Liver (tissue), 9 donors: Measurements from ENCODE around the gene SPAG9. TPM values are rescaled to one million over a fixed set of nuclear protein-coding genes. Genes with fewer than 3 reads are reported as not detected.

Experiments used
- DNase-seq: peaks from one replicate; pipeline ENCODE4 v3.0.0-alpha.2; 2017; ENCODE audit warnings: low spot score
- H3K27ac ChIP-seq, 2 donors: one replicate each; pipeline ENCODE4 v1.7.0; 2013; ENCODE audit warnings: inconsistent platforms in 2 of 2, low read length in 2 of 2, control low read depth in 1 of 2, low read depth in 1 of 2, mild to moderate bottlenecking in 1 of 2
- H3K27me3 ChIP-seq, 4 donors: one replicate each; pipeline versions ENCODE4 v1.6.1 to v1.7.0; 2013; ENCODE audit warnings: low read length in 3 of 4, inconsistent platforms in 1 of 4, mild to moderate bottlenecking in 1 of 4, moderate library complexity in 1 of 4; ENCODE audit not compliant: control insufficient read depth in 4 of 4, insufficient read depth in 4 of 4
- H3K36me3 ChIP-seq, 4 donors: one replicate each; pipeline versions ENCODE4 v1.6.1 to v1.7.0; 2013; ENCODE audit warnings: low read length in 3 of 4, mild to moderate bottlenecking in 3 of 4, low read depth in 1 of 4, moderate library complexity in 1 of 4; ENCODE audit not compliant: control insufficient read depth in 4 of 4, insufficient read depth in 3 of 4
- H3K4me1 ChIP-seq, 4 donors: one replicate each; pipeline versions ENCODE4 v1.6.1 to v1.7.0; 2013; ENCODE audit warnings: low read length in 3 of 4, mild to moderate bottlenecking in 3 of 4, moderate library complexity in 1 of 4; ENCODE audit not compliant: control insufficient read depth in 4 of 4, insufficient read depth in 4 of 4
- H3K4me3 ChIP-seq, 3 donors: one replicate each; pipeline versions ENCODE4 v1.6.1 to v1.7.0; 2013; ENCODE audit warnings: low read length in 3 of 3, control low read depth in 1 of 3, low read depth in 1 of 3, mild to moderate bottlenecking in 1 of 3
- H3K9ac ChIP-seq, 2 donors: one replicate each; pipeline ENCODE4 v1.7.0; 2013; ENCODE audit warnings: low read length in 2 of 2, mild to moderate bottlenecking in 2 of 2, moderate library complexity in 2 of 2, control low read depth in 1 of 2, low read depth in 1 of 2
- H3K9me3 ChIP-seq, 4 donors: one replicate each; pipeline versions ENCODE4 v1.6.1 to v1.7.0; 2013; ENCODE audit warnings: low read length in 3 of 4; ENCODE audit not compliant: control insufficient read depth in 4 of 4
- CTCF ChIP-seq: fragments of 150-350 bp; IDR thresholded peaks from 2 replicates; pipeline ENCODE4 v1.5.1; 2017; ENCODE audit warnings: improper control_type of control experiment, low read depth, low read length; ENCODE audit not compliant: missing input control
- EGR1 ChIP-seq, 2 donors: IDR thresholded peaks; 2 replicates each; pipeline ENCODE4 v1.6.1; 2016 to 2018; ENCODE audit warnings: antibody characterized with exemption in 2 of 2, low read depth in 2 of 2
- FOXA1 ChIP-seq: IDR thresholded peaks from 2 replicates; pipeline ENCODE4 v1.6.1; 2016; ENCODE audit warnings: antibody characterized with exemption
- FOXA2 ChIP-seq: IDR thresholded peaks from 2 replicates; pipeline ENCODE4 v1.6.1; 2016; ENCODE audit warnings: antibody characterized with exemption
- GABPA ChIP-seq, 2 donors: IDR thresholded peaks in 1 of 2; conservative IDR thresholded peaks in 1 of 2; 2 replicates each; pipeline ENCODE4 v1.6.1; 2016; ENCODE audit warnings: antibody characterized with exemption in 2 of 2, mild to moderate bottlenecking in 1 of 2, moderate library complexity in 1 of 2
- HNF4A ChIP-seq, 2 donors: conservative IDR thresholded peaks; 2 replicates each; pipeline ENCODE4 v1.6.1; 2016; ENCODE audit warnings: antibody characterized with exemption in 2 of 2, mild to moderate bottlenecking in 2 of 2
- HNF4G ChIP-seq: IDR thresholded peaks from 2 replicates; pipeline ENCODE4 v1.6.1; 2016; ENCODE audit warnings: antibody characterized with exemption
- JUND ChIP-seq, 2 donors: IDR thresholded peaks; 2 replicates each; pipeline ENCODE4 v1.6.1; 2016; ENCODE audit warnings: antibody characterized with exemption in 2 of 2
- MAX ChIP-seq: IDR thresholded peaks from 2 replicates; pipeline ENCODE4 v1.6.1; 2016; ENCODE audit warnings: antibody characterized with exemption
- NR2F2 ChIP-seq: IDR thresholded peaks from 2 replicates; pipeline ENCODE4 v1.6.1; 2016; ENCODE audit warnings: antibody characterized with exemption
- RAD21 ChIP-seq, 2 donors: IDR thresholded peaks; 2 replicates each; pipeline ENCODE4 v1.6.1; 2016; ENCODE audit warnings: antibody characterized with exemption in 2 of 2, mild to moderate bottlenecking in 2 of 2
- REST ChIP-seq: IDR thresholded peaks from 2 replicates; pipeline ENCODE4 v1.6.1; 2016; ENCODE audit warnings: antibody characterized with exemption, mild to moderate bottlenecking
- RXRA ChIP-seq, 2 donors: IDR thresholded peaks; 2 replicates each; pipeline ENCODE4 v1.6.1; 2017 to 2018; ENCODE audit warnings: antibody characterized with exemption in 2 of 2, mild to moderate bottlenecking in 1 of 2
- SP1 ChIP-seq: IDR thresholded peaks from 2 replicates; pipeline ENCODE4 v1.6.1; 2018; ENCODE audit warnings: antibody characterized with exemption, mild to moderate bottlenecking
- TAF1 ChIP-seq: conservative IDR thresholded peaks from 2 replicates; pipeline ENCODE4 v1.6.1; 2016; ENCODE audit warnings: antibody characterized with exemption, mild to moderate bottlenecking
- YY1 ChIP-seq: IDR thresholded peaks from 2 replicates; pipeline ENCODE4 v1.6.1; 2016; ENCODE audit warnings: antibody characterized with exemption, mild to moderate bottlenecking
- ZBTB33 ChIP-seq: IDR thresholded peaks from 2 replicates; pipeline ENCODE4 v1.6.1; 2016; ENCODE audit warnings: antibody characterized with exemption
- whole genome bisulfite sequencing: extraction: QIAGEN DNeasy Blood & Tissue Kit; methylation state at CpG from one replicate; pipeline ENCODE4 v1.1.7; 2013; 5-methylcytosine and 5-hydroxymethylcytosine counted together
- polyA plus RNA-seq, 2 donors: library from polyadenylated mRNA; stranded (reverse) in 1 of 2; unstranded in 1 of 2; fragments of 200-250 nt in 1 of 2; fragments of >200 nt in 1 of 2; fragmentation: Nextera tagmentation in 1 of 2; extraction: Ambion mirVana in 1 of 2; gene quantifications; one replicate each; pipeline versions ENCODE4 v1.2.1 to v1.2.3, GENCODE V29; 2013 to 2015
- total RNA-seq, 2 donors: library from RNA; depleted of rRNA; stranded (reverse); fragments of >200 nt; gene quantifications; one replicate each; pipeline ENCODE4 v1.2.3, GENCODE V29; 2014
- TF ChIP-seq, protein P1 (sequence below): IDR thresholded peaks from 2 replicates; pipeline ENCODE4 v1.6.1; 2016; ENCODE audit warnings: antibody characterized with exemption
- donor health status: healthy.
- donor health status: healthy.
- donor health status: healthy.
- donor health status: healthy.
- donor health status: healthy.

The SPAG9 gene
- total and polyA plus RNA-seq, 4 donors, result 12.0 to 94.0 (median 18.4) TPM

GRCh38 chr17:51071556-51071955 lies 49.1 kb downstream of the SPAG9 start:
- DNase-seq, result no peak
- no peak overlapping the region for H3K4me3 ChIP-seq
- peaks cover 0 to 5% (median under 1%) of the 10 kb centered on the region in 4 donors for H3K36me3 ChIP-seq
- no peaks in the 10 kb centered on the region for H3K9me3 ChIP-seq
- no peak overlapping the region for H3K9ac ChIP-seq
- H3K4me1 ChIP-seq, result peaks cover 0 to 4% (median 0%) of the 10 kb centered on the region in 4 donors
- H3K27me3 ChIP-seq, result no peaks in the 10 kb centered on the region
- H3K27ac ChIP-seq, result no peak overlapping the region
- TF ChIP-seq YY1 (no peak), REST (no peak), ZBTB33 (no peak), JUND (IDR thresholded peaks at IDR 0.05) (no peak), RAD21 (IDR thresholded peaks at IDR 0.05) (no peak), GABPA (IDR thresholded peaks at IDR 0.05 in 1 of 2, conservative IDR thresholded peaks at IDR 0.05 in 1 of 2) (no peak), EGR1 (IDR thresholded peaks at IDR 0.05; ENCODE audit: low read depth in 2 of 2) (no peak), SP1 (no peak), FOXA1 (no peak)

- Histone ChIP-seq H3K4me1 (peaks cover 0 to 4% (median 0%) of the 10 kb centered on the region in 4 donors), H3K9me3 (no peaks in the 10 kb centered on the region), H3K36me3 (peaks cover 0 to 2% (median 0%) of the 10 kb centered on the region in 4 donors), H3K27ac (no peak overlapping the region), H3K4me3 (no peak overlapping the region), H3K9ac (no peak overlapping the region), H3K27me3 (no peaks in the 10 kb centered on the region)
- DNase-seq, result no peak
- TF ChIP-seq TAF1, result no peak
- no peak for TF ChIP-seq REST
- TF ChIP-seq JUND (IDR thresholded peaks at IDR 0.05), result no peak
- TF ChIP-seq RXRA (IDR thresholded peaks at IDR 0.05), result no peak
- TF ChIP-seq HNF4G, result no peak
- TF ChIP-seq EGR1 (IDR thresholded peaks at IDR 0.05; ENCODE audit: low read depth in 2 of 2), result no peak
- TF ChIP-seq NR2F2, result no peak
- TF ChIP-seq MAX, result no peak
- no peak for TF ChIP-seq RAD21 (IDR thresholded peaks at IDR 0.05)
- no peak for TF ChIP-seq YY1
- no peak for TF ChIP-seq CTCF
- TF ChIP-seq, protein P1, sequence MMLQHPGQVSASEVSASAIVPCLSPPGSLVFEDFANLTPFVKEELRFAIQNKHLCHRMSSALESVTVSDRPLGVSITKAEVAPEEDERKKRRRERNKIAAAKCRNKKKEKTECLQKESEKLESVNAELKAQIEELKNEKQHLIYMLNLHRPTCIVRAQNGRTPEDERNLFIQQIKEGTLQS, result no peak
- no peak for TF ChIP-seq ZBTB33
- TF ChIP-seq FOXA2, result no peak
- no peak for TF ChIP-seq FOXA1
- no peak for TF ChIP-seq SP1
- TF ChIP-seq GABPA (IDR thresholded peaks at IDR 0.05 in 1 of 2, conservative IDR thresholded peaks at IDR 0.05 in 1 of 2), result no peak
- no peak for TF ChIP-seq HNF4A (conservative IDR thresholded peaks at IDR 0.05)
- 96% methylated on average over 1 of the region's 1 CpG for WGBS
Observed at GRCh38 chr17:51065466-51065865, 55.2 kb downstream of the SPAG9 start.
